Measurements from ENCODE around the gene CLDN15.
A peak's percentile ranks its signal among the peaks of the same experiment; 100 is the strongest.
"Not testable (repeated sequence)": the region's sequence is repeated elsewhere in the genome, so short reads cannot be mapped to it uniquely, and the experiment has no call there.

Gene CLDN15

DNA sequence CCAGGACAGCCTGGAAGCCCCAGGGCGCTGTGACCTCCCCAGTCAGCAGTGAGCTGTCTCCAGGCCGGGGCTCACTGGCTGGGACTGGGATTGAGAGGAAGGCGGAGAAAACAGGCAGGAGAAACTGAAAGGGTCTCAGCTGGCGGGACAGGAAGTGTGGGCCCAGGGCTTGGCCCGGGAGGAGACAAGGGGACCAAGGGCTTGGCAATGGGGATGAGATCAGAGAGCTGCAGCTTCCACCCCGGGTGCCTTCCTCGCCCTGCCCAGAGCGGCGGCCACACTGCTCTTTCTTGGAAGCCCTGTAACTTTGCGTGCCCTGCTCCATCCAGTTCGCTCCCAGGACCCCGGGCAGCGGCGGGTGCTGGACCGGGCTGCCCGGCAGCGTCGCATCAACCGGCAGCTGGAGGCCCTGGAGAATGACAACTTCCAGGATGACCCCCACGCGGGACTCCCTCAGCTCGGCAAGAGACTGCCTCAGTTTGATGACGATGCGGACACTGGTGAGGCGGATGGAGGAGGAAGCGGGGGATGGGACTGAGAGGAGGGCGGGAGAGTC lies 15.2 kb downstream of the CLDN15 start:
- DNase-seq (ENCODE audit: low read depth): no peak

DNA sequence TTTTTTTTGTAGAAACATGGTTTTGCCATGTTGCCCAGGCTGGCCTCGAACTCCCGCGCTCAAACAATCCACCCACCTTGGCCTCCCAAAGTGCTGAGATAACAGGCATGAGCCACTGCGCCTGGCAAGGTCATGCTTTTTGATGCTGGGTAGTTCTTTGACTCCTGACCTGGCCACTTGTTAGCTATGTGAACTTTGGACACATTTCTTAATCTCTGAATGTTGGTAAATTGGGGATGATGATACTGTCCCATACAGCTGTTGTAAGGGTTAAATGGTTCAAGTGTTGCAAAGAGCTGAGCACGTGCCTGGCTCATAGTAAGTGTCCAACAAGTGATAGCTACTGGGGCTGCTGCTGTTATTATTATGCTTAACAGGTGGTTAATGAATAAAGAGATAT lies 17.3 kb downstream of the CLDN15 start:
- DNase-seq (ENCODE audit: low read depth): no peak

DNA sequence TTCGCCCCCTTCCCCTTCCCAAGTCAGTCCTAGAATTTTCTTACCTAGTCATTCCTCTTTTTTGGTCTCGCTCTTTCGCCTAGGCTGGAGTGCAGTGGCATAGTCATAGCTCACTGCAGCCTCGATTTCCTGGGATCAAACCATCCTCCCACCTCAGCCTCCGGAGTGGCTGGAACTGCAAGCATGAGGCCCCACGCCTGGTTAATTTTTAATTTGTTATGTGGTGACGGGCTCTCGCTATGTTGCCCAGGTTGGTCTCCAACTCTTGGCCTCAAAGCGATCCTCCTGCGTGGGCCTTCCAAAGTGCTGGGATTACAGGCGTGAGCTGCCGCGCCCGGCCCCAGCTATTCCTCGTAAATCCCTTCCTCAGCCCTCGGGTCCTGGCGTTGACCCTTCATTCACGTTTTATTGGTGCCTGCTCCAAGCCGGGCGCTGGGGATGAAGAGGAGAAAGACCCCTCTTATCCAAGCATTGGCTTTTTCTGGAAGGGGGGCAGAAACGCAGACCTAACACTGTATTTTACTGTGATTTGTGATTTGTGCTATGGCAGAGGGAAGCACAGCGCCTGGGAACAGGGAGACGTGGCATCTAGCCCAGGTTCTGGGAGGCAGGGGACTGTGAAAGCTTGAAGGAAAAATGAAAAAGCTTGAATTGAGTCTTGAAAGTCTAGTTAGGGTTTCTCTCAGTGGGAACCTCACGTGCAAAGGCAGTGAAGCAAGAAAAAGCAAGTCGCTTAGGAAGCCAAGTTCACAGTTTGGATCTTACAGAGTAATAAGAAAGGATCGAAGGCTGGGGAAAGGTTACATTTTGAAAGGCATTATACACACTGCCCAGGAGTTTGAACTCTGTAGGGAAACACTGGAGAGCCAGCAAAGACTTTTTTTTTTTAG lies 19.1 kb downstream of the CLDN15 start:
- no peak for DNase-seq (ENCODE audit: low read depth)

DNA sequence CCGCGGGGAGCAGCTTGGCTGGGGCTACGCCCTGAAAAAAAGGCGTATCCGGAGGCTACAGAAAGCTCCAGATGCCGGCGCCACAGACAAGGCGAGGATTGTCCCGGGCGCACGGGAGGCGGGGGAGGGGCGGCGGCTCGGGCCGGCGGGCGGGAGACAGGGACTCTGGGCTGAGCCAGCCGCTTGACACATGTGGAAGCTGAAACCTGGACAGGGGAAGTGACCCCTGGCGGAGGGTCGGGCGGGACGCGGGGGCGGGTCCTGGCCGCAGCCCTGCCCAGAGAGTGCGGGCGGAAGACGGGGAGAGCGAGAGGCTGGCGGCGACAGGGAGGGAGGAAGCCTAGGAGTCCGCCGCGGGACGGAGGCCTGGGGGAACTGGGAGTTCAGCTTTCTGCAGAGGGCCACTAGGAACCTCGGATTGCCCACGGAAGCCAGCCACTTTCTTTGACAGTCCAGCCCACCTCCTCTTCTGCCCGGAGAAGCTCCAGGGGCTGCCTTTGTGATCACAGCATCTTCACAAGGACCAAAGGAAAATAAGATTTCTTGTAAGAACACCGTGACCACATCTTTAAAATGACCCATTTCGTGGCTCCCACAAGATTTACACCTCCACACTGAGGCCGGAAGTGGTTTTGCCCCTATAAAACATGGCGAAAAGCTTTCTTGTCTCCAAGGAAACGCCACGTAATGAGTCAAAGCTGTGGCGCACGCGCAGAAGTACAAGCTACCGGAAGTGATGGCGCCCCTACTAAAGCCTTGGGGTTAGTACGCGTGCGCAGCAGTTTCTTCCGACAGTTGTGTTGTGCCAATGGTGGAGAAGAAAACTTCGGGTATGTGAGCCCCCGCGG lies 20.0 kb downstream of the CLDN15 start, which contains the start of the genes PLOD3 and ZNHIT1:
Gene PLOD3, minus strand, starts transcription at position 194 of the 848 bp plus-strand sequence. CDS start 307 bp downstream, outside the sequence.
Gene ZNHIT1, plus strand, starts transcription at position 778 of the 848 bp plus-strand sequence. Its CDS starts 31 bp downstream, at position 809.
- DNase-seq (ENCODE audit: low read depth): peak; percentile 91

GRCh38 chr7:101216860-101217387 lies 20.7 kb downstream of the CLDN15 start:
- DNase-seq (ENCODE audit: low read depth): no peak

GRCh38 chr7:101216001-101216859 lies 21.4 kb downstream of the CLDN15 start:
- no peak for DNase-seq (ENCODE audit: low read depth)

DNA sequence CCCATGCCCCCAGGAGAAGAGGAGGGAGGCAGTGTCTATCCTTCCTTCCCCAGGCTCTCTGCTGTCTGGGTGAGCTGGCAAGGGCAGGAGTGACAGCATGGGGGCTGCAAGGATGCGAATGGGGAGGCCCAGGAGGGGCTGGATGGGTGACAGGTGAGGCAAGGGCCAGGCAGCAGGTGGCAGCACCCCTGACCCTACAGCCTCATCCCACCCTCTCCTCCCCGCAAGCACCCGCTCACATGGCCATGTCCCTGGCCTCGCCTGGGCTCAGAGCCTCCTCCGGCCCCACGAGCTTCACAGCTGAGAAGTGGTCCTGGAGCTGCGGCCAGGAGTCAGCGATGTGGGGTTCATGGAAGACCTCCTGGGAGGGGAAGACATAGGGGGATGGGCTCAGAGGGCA lies 25.6 kb downstream of the CLDN15 start:
- no peak for DNase-seq (ENCODE audit: low read depth)

DNA sequence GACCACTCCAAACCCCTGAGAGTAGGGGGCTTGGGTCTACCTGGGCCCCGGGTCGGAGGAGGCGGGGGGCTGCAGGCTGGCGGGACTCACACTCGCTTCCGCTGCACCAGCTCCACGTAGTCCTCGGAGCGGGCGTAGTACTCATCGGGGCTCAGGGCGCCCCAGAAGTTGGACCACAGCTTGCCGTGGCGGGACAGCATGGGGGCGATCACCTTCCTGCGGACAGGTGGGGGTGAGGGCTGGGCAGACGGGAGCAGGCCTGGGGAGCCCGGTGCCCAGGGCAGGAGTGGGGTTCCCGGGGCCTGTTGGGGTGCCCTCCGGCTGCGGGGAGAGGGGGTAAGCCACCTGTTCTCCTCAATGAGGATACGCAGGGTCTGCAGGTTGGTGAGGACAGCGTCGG lies 26.1 kb downstream of the CLDN15 start:
- DNase-seq (ENCODE audit: low read depth): no peak

- DNase-seq (ENCODE audit: low read depth): no peak
Observed at GRCh38 chr7:101210143-101210542, 27.5 kb downstream of the CLDN15 start.

- no peak for DNase-seq (ENCODE audit: low read depth)
Observed at GRCh38 chr7:101208794-101209193, 28.8 kb downstream of the CLDN15 start.

GRCh38 chr7:101207459-101207858 lies 30.1 kb downstream of the CLDN15 start:
- DNase-seq (ENCODE audit: low read depth): no peak

GRCh38 chr7:101206665-101207042 lies 30.9 kb downstream of the CLDN15 start:
- DNase-seq (ENCODE audit: low read depth): no peak

GRCh38 chr7:101205901-101206664 lies 31.5 kb downstream of the CLDN15 start:
- DNase-seq (ENCODE audit: low read depth): no peak

DNA sequence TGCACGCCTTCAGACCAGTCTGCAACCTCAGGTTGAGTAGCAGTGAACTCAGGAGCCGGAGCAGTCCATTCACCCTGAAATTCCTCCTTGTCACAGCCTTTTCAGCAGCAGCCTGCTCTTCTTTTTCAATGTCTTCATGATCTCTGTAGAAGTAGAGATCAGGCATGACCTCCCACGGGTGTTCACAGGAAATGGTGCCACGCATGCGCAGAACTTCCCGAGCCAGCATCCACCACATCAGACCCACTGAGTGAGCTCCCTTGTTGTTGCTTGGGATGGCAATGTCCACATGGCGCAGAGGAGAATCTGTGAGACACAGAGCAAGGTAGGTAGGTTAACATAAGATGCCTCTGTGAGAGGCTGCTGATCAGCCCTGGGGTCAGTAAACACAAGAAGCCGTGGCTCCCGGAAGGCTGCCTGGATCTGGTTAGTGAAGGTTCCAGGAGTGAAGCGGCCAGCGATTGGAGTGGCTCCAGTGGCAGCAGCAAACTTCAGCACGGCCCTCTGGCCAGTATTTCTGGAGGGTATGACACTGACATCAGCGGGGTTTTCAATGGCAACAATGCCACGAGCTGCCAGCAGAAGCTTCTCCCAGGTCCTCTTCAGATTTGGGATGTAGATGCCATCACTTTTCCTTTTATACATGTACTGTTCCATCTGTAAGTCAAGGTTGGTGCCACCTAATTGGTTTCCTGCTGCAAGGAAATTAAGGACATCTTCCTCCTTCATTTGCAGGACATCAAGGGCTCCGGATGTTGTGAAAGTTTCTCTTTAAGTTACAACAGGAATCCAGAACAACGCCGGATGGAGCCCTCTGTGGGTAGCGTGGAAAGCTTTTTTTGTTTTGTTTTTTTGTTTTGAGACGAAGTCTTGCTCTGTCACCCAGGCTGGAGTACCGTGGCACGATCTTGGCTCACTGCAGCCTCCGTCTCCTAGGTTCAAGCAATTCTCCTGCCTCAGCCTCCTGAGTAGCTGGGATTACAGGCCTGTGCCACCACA lies 33.6 kb downstream of the CLDN15 start:
- DNase-seq (ENCODE audit: low read depth): not testable (repeated sequence)

GRCh38 chr7:101202603-101202918 lies 35.0 kb downstream of the CLDN15 start:
- no peak for DNase-seq (ENCODE audit: low read depth)

GRCh38 chr7:101201695-101202602 lies 35.7 kb downstream of the CLDN15 start:
- DNase-seq (ENCODE audit: low read depth): no peak

- DNase-seq (ENCODE audit: low read depth): no peak
Observed at GRCh38 chr7:101200862-101201599, 36.6 kb downstream of the CLDN15 start, which contains the start of gene MOGAT3. TSS of gene MOGAT3 (minus strand) at chr7:101201036. CDS start at chr7:101200854, 182 bp downstream.

GRCh38 chr7:101200504-101200861 lies 37.1 kb downstream of the CLDN15 start:
- DNase-seq (ENCODE audit: low read depth): no peak

Measured in stimulated activated CD8-positive, alpha-beta memory T cell treated with anti-CD3 and anti-CD28 coated beads, Interleukin-15, amount 100 ng/mL, for 1 hour (primary cell).